H1 (cell line): ENCODE results near the gene CHCHD6. TPM values are rescaled to one million over a fixed set of nuclear protein-coding genes. Genes with fewer than 3 reads are reported as not detected.

Experiments
- CTCF ChIA-PET: fragments of 300-600 bp; sonication (Branson Sonifier 250); formaldehyde crosslinking; loops from one replicate; lab custom pipeline; 2021; ENCODE audit not compliant: partially characterized antibody; lab: Charles Lee
- POLR2A ChIA-PET: fragments of 300-600 bp; sonication (Branson Sonifier 250); formaldehyde crosslinking; loops from one replicate; lab custom pipeline; 2021; ENCODE audit warnings: inconsistent platforms; ENCODE audit not compliant: partially characterized antibody; lab: Charles Lee
- DNase-seq, 2 experiments: peaks; one replicate each; pipeline versions ENCODE4 v3.0.0 to v3.0.0-alpha.2; 2010 to 2022; ENCODE audit warnings: low spot score in 2 of 2, low read depth in 1 of 2, mixed read lengths in 1 of 2
- FAIRE-seq: peaks from 2 replicates; lab custom pipeline; 2011; peaks lifted over from hg19 to GRCh38; lab: Jason Lieb, UNC
- H2AFZ ChIP-seq: 2 replicates; pipeline ENCODE4 v1.8.1; 2012; ENCODE audit warnings: low read length, inconsistent platforms
- H2AK5ac ChIP-seq: 2 replicates; pipeline ENCODE4 v1.6.1; 2013; ENCODE audit warnings: low read depth, low read length
- H2BK120ac ChIP-seq: replicated peaks from 2 replicates; pipeline ENCODE3; 2013; ENCODE audit warnings: low read depth, low read length, inconsistent platforms
- H2BK12ac ChIP-seq: 2 replicates; pipeline ENCODE4 v1.6.1; 2013; ENCODE audit warnings: low read depth, low read length
- H2BK15ac ChIP-seq: 2 replicates; pipeline ENCODE4 v1.6.1; 2013; ENCODE audit warnings: low read length
- H2BK20ac ChIP-seq: 2 replicates; pipeline ENCODE4 v1.6.1; 2013; ENCODE audit warnings: low read length
- H2BK5ac ChIP-seq: 2 replicates; pipeline ENCODE4 v1.6.1; 2013; ENCODE audit warnings: low read depth, low read length
- H3K14ac ChIP-seq: 2 replicates; pipeline ENCODE4 v1.6.1; 2013; ENCODE audit warnings: inconsistent platforms; ENCODE audit not compliant: insufficient read length
- H3K18ac ChIP-seq: 2 replicates; pipeline ENCODE4 v1.6.1; 2013; ENCODE audit warnings: low read length; ENCODE audit errors: extremely low read depth
- H3K23ac ChIP-seq: 2 replicates; pipeline ENCODE4 v1.6.1; 2013; ENCODE audit warnings: inconsistent platforms; ENCODE audit not compliant: insufficient read length
- H3K23me2 ChIP-seq: 2 replicates; pipeline ENCODE4 v1.6.1; 2013; ENCODE audit warnings: low read depth, low read length
- H3K27ac ChIP-seq: 2 replicates; pipeline ENCODE4 v1.6.1; 2011; ENCODE audit warnings: low read depth, low read length, inconsistent platforms
- H3K27me3 ChIP-seq, 4 experiments: replicated peaks in 1 of 4; 1 replicate in 1 of 4; 2 replicates in 3 of 4; pipeline versions ENCODE4 v1.6.1 to v1.8.1; 2011 to 2013; ENCODE audit warnings: low read length in 3 of 4, mild to moderate bottlenecking in 3 of 4, inconsistent platforms in 2 of 4, mixed read lengths in 2 of 4, moderate library complexity in 1 of 4; ENCODE audit not compliant: control insufficient read depth in 3 of 4, insufficient read depth in 3 of 4; ENCODE audit errors: extremely low read depth in 1 of 4
- H3K36me3 ChIP-seq, 4 experiments: 2 replicates each; pipeline versions ENCODE4 v1.6.1 to v1.8.1; 2011 to 2013; ENCODE audit warnings: mild to moderate bottlenecking in 4 of 4, low read length in 3 of 4, moderate library complexity in 2 of 4, control low read depth in 1 of 4, inconsistent platforms in 1 of 4; ENCODE audit not compliant: insufficient read depth in 4 of 4, control insufficient read depth in 2 of 4
- H3K4ac ChIP-seq: replicated peaks from 2 replicates; pipeline ENCODE3; 2013; ENCODE audit warnings: low read length, low read depth, mixed read lengths, inconsistent platforms; ENCODE audit not compliant: insufficient read length
- H3K4me1 ChIP-seq, 4 experiments: replicated peaks in 1 of 4; 1 replicate in 1 of 4; 2 replicates in 3 of 4; pipeline versions ENCODE4 v1.6.1 to v1.8.1; 2011 to 2013; ENCODE audit warnings: low read length in 3 of 4, inconsistent platforms in 2 of 4, mixed read lengths in 1 of 4; ENCODE audit not compliant: insufficient read depth in 4 of 4, control insufficient read depth in 3 of 4
- H3K4me2 ChIP-seq, 2 experiments: 2 replicates each; pipeline versions ENCODE4 v1.6.1 to v1.8.1; 2011 to 2013; ENCODE audit warnings: low read depth in 2 of 2, low read length in 2 of 2, control low read depth in 1 of 2, inconsistent platforms in 1 of 2, mild to moderate bottlenecking in 1 of 2; ENCODE audit not compliant: insufficient read depth in 1 of 2
- H3K4me3 ChIP-seq, 4 experiments: fragments of 200-600, 300-600 bp in 1 of 4; sonication (generic), shearing (Covaris generic), sonication (Bioruptor Twin) in 1 of 4; 2 replicates each; pipeline versions ENCODE4 v1.5.1 to v1.8.1; 2011 to 2016; ENCODE audit warnings: low read length in 4 of 4, low read depth in 3 of 4, control low read depth in 2 of 4, inconsistent platforms in 2 of 4, mild to moderate bottlenecking in 2 of 4, mixed read lengths in 1 of 4, moderate library complexity in 1 of 4; ENCODE audit not compliant: insufficient read depth in 2 of 4; ENCODE audit errors: extremely low read depth in 1 of 4
- H3K56ac ChIP-seq: replicated peaks from 2 replicates; pipeline ENCODE3; 2013; ENCODE audit warnings: low read depth, mild to moderate bottlenecking, mixed read lengths, low read length, inconsistent platforms; ENCODE audit not compliant: insufficient read length
- H3K79me1 ChIP-seq: 2 replicates; pipeline ENCODE4 v1.6.1; 2013; ENCODE audit warnings: low read depth, low read length, control low read depth
- H3K79me2 ChIP-seq, 2 experiments: 2 replicates each; pipeline versions ENCODE4 v1.6.1 to v1.8.1; 2012 to 2013; ENCODE audit warnings: low read length in 2 of 2, mild to moderate bottlenecking in 2 of 2, inconsistent platforms in 1 of 2; ENCODE audit not compliant: insufficient read depth in 2 of 2, control insufficient read depth in 1 of 2
- H3K9ac ChIP-seq, 4 experiments: replicated peaks in 1 of 4; 1 replicate in 1 of 4; 2 replicates in 3 of 4; pipeline versions ENCODE4 v1.6.1 to v1.8.1; 2011 to 2013; ENCODE audit warnings: low read depth in 3 of 4, low read length in 3 of 4, control low read depth in 2 of 4, mild to moderate bottlenecking in 2 of 4, moderate library complexity in 2 of 4, inconsistent platforms in 1 of 4; ENCODE audit errors: extremely low read depth in 1 of 4
- H3K9me3 ChIP-seq, 2 experiments: 2 replicates each; pipeline versions ENCODE4 v1.6.1 to v1.8.1; 2012 to 2013; ENCODE audit warnings: mild to moderate bottlenecking in 2 of 2, moderate library complexity in 2 of 2, control low read depth in 1 of 2, inconsistent platforms in 1 of 2, low read depth in 1 of 2, low read length in 1 of 2, mixed read lengths in 1 of 2; ENCODE audit not compliant: insufficient read depth in 2 of 2
- H4K20me1 ChIP-seq, 2 experiments: replicated peaks in 1 of 2; 2 replicates each; pipeline versions ENCODE3 to v1.8.1; 2011 to 2013; ENCODE audit warnings: inconsistent platforms in 2 of 2, low read length in 2 of 2, mild to moderate bottlenecking in 1 of 2; ENCODE audit not compliant: insufficient read depth in 2 of 2, control insufficient read depth in 1 of 2
- H4K5ac ChIP-seq: 2 replicates; pipeline ENCODE4 v1.6.1; 2013; ENCODE audit warnings: low read length, low read depth, mixed read lengths, inconsistent platforms; ENCODE audit not compliant: insufficient read length
- H4K8ac ChIP-seq: 2 replicates; pipeline ENCODE4 v1.8.0; 2013; ENCODE audit warnings: mild to moderate bottlenecking, moderate library complexity, low read length, inconsistent platforms; ENCODE audit not compliant: insufficient read depth; ENCODE audit errors: extremely low read depth
- H4K91ac ChIP-seq: replicated peaks from 2 replicates; pipeline ENCODE3; 2013; ENCODE audit warnings: low read length, mixed read lengths, inconsistent platforms; ENCODE audit not compliant: insufficient read length
- CTCF ChIP-seq, 3 experiments: IDR thresholded peaks; 1 replicate in 2 of 3; 2 replicates in 1 of 3; pipeline versions ENCODE4 v1.5.1 to v1.6.1; 2011; ENCODE audit warnings: low read length in 3 of 3, mild to moderate bottlenecking in 3 of 3, inconsistent platforms in 2 of 3, low read depth in 1 of 3, moderate library complexity in 1 of 3; ENCODE audit not compliant: insufficient read depth in 1 of 3; ENCODE audit errors: control extremely low read depth in 1 of 3
- EP300 ChIP-seq, 2 experiments: IDR thresholded peaks; 1 replicate in 1 of 2; 2 replicates in 1 of 2; pipeline ENCODE4 v1.6.1; 2011 to 2012; ENCODE audit warnings: low read depth in 2 of 2, low read length in 2 of 2, mild to moderate bottlenecking in 2 of 2, borderline replicate concordance in 1 of 2, inconsistent platforms in 1 of 2, moderate library complexity in 1 of 2
- WGBS, 2 experiments: shearing (Covaris generic) in 1 of 2; methylation state at CpG; one replicate each; pipeline versions ENCODE4 v1.1.6 to v1.1.7; 2013 to 2015; ENCODE audit warnings: low lambda C conversion rate in 2 of 2, mixed read lengths in 2 of 2, inconsistent platforms in 1 of 2, low coverage in 1 of 2, missing lambda C conversion rate in 1 of 2; ENCODE audit not compliant: insufficient replicate concordance in 2 of 2, insufficient coverage in 1 of 2, insufficient read length in 1 of 2; ENCODE audit errors: extremely low coverage in 1 of 2, missing lambda C conversion rate in 1 of 2; 5-methylcytosine and 5-hydroxymethylcytosine counted together
- polyA plus RNA-seq, 7 experiments: library from polyadenylated mRNA; depleted of rRNA in 3 of 7; stranded (reverse) in 5 of 7; unstranded in 2 of 7; fragments of >200 nt in 5 of 7; fragments of 200-250 nt in 2 of 7; gene quantifications; 1 replicate in 5 of 7; 2 replicates in 1 of 7; 4 replicates in 1 of 7; pipeline versions ENCODE4 v1.2.1 to v1.2.3, GENCODE V29; 2011 to 2013; ENCODE audit warnings: missing spikeins in 2 of 7, mixed read lengths in 2 of 7
- total RNA-seq: library from RNA; stranded (reverse); fragmentation: NEBNext Ultra II Directional; extraction: Animal tissue kit (Norgen Biotek cat#: 25700); gene quantifications from 2 replicates; pipeline ENCODE4 v1.2.1, GENCODE V29; 2021

The CHCHD6 gene
- total and polyA plus RNA-seq, 2 of the 8 experiments (the other 6 are each of a cell fraction or from before 2014, with no cell fraction given), result 32.4 to 37.6 TPM

- no peak overlapping the region for H2BK15ac ChIP-seq
- H4K91ac ChIP-seq, result no peak overlapping the region
- peaks cover 0 to 3% (median 0%) of the 10 kb centered on the region in 4 experiments; a peak in 1 of 7 replicates for H3K4me1 ChIP-seq
- H2BK20ac ChIP-seq, result no peak overlapping the region
- H3K27ac ChIP-seq, result no peak overlapping the region
- H3K18ac ChIP-seq, result no peak overlapping the region
- WGBS, 2 experiments, result 97% methylated on average over 8 of the region's 8 CpGs; no CpG with 5 or more reads in 1 of the 2 experiments
- no peak overlapping the region for H3K4me2 ChIP-seq
- no peak overlapping the region for H4K5ac ChIP-seq
- H2AK5ac ChIP-seq, result no peak overlapping the region
- H3K9ac ChIP-seq, result no peak overlapping the region
- no peak overlapping the region for H3K14ac ChIP-seq
- H3K4ac ChIP-seq, result no peak overlapping the region
- DNase-seq (no peak), FAIRE-seq (no peak)
- peaks cover 6% of the 10 kb centered on the region for H3K79me1 ChIP-seq
- H3K56ac ChIP-seq, result no peak overlapping the region
- ChIA-PET CTCF (interaction anchor here (0.9 to 1.5 kb wide), 5 partner anchors 26 to 762 kb away, joined by 3 to 4 read pairs (median 3); no protein-coding TSS in a partner anchor), POLR2A (no interaction called here)
- H2BK120ac ChIP-seq, result no peak overlapping the region
- H3K23ac ChIP-seq, result no peak overlapping the region
- H3K79me2 ChIP-seq, result peaks cover 0 to 48% of the 10 kb centered on the region in 2 experiments; a peak in 3 of 4 replicates
- H2BK5ac ChIP-seq, result no peak overlapping the region
- H3K9me3 ChIP-seq, result no peaks in the 10 kb centered on the region
- no peaks in the 10 kb centered on the region for H3K23me2 ChIP-seq
- H4K20me1 ChIP-seq, result peaks cover 4 to 8% of the 10 kb centered on the region in 2 experiments
- no peak overlapping the region for H2AFZ ChIP-seq
- H3K27me3 ChIP-seq, result no peaks in the 10 kb centered on the region
- H3K4me3 ChIP-seq, result no peak overlapping the region
- no peaks in the 10 kb centered on the region for H3K36me3 ChIP-seq
- no peak for TF ChIP-seq EP300 (IDR thresholded peaks at IDR 0.05; ENCODE audit: borderline replicate concordance in 1 of 2, low read depth in 2 of 2, low read length in 2 of 2)
- TF ChIP-seq CTCF (IDR thresholded peaks at IDR 0.05; ENCODE audit: control extremely low read depth in 1 of 3, insufficient read depth in 1 of 3, low read depth in 1 of 3, low read length in 3 of 3), result peak in 1 of 3 experiments; percentile 12; a peak in 1 of 4 replicates
- no peak overlapping the region for H2BK12ac ChIP-seq
- no peak overlapping the region for H4K8ac ChIP-seq
Observed at GRCh38 chr3:126711121-126711760, 7.2 kb downstream of the CHCHD6 start.
